SK-N-MC (cell line): ENCODE measurements around the gene TTC28.

Experiments used
- EZH2 ChIP-seq: fragments of 200-600 bp; sonication (generic); IDR thresholded peaks from one replicate; pipeline ENCODE4 v1.6.1; 2017; ENCODE audit warnings: antibody characterized with exemption
- POLR2AphosphoS5 ChIP-seq: IDR thresholded peaks from 2 replicates; pipeline ENCODE4 v1.6.1; 2012; ENCODE audit warnings: mild to moderate bottlenecking, low read depth, low read length, borderline replicate concordance

GRCh38 chr22:28112548-28113043, 567.0 kb downstream of the TTC28 start:
- TF ChIP-seq EZH2 (no peak), POLR2AphosphoS5 (no peak)
